Transverse colon (tissue), 4 donors: ENCODE measurements around the gene LY86. TPM values are rescaled to one million over a fixed set of nuclear protein-coding genes. Genes with fewer than 3 reads are reported as not detected.

Experiments
- DNase-seq: peaks from one replicate; pipeline ENCODE4 v3.0.0-alpha.2; 2019
- H3K27ac ChIP-seq, 4 donors: fragments of 200-600 bp; sonication (generic); 2 replicates each; pipeline ENCODE4 v1.5.1; 2016 to 2018; ENCODE audit warnings: inconsistent platforms in 4 of 4
- H3K27me3 ChIP-seq: fragments of 200-600 bp; sonication (generic); 2 replicates; pipeline ENCODE4 v1.5.1; 2017; ENCODE audit warnings: inconsistent platforms
- H3K36me3 ChIP-seq, 4 donors: fragments of 200-600 bp; sonication (generic); 2 replicates each; pipeline ENCODE4 v1.5.1; 2017 to 2019; ENCODE audit warnings: inconsistent platforms in 4 of 4
- H3K4me1 ChIP-seq, 4 donors: fragments of 200-600 bp; sonication (generic); 2 replicates each; pipeline ENCODE4 v1.5.1; 2017 to 2020; ENCODE audit warnings: inconsistent platforms in 4 of 4
- H3K4me3 ChIP-seq, 4 donors: fragments of 200-600 bp; sonication (generic); 1 replicate in 1 of 4; 2 replicates in 3 of 4; pipeline versions ENCODE4 v1.5.1 to v1.6.1; 2017 to 2019; ENCODE audit warnings: inconsistent platforms in 4 of 4
- H3K9me3 ChIP-seq, 2 donors: fragments of 200-600 bp; sonication (generic); 2 replicates each; pipeline ENCODE4 v1.5.1; 2017 to 2019; ENCODE audit warnings: inconsistent platforms in 2 of 2
- CTCF ChIP-seq, 5 experiments: fragments of 200-600 bp in 3 of 5; fragments of 450-650 bp in 2 of 5; sonication (generic) in 3 of 5; IDR thresholded peaks; 1 replicate in 2 of 5; 2 replicates in 3 of 5; pipeline ENCODE4 v1.5.1; 2016 to 2017; ENCODE audit warnings: antibody characterized with exemption in 5 of 5, inconsistent platforms in 3 of 5, mild to moderate bottlenecking in 2 of 5, moderate library complexity in 1 of 5
- EP300 ChIP-seq: sonication (generic); formaldehyde crosslinking; IDR thresholded peaks from one replicate; pipeline ENCODE4 v1.6.1; 2017; ENCODE audit warnings: antibody characterized with exemption, low read depth
- POLR2A ChIP-seq: fragments of 450-650 bp; IDR thresholded peaks from one replicate; pipeline ENCODE4 v1.6.1; 2016; ENCODE audit warnings: antibody characterized with exemption, mild to moderate bottlenecking, moderate library complexity
- POLR2AphosphoS5 ChIP-seq, 3 donors: sonication (generic); formaldehyde crosslinking; IDR thresholded peaks; one replicate each; pipeline ENCODE4 v1.6.1; 2016; ENCODE audit warnings: antibody characterized with exemption in 3 of 3
- WGBS, 2 donors: methylation state at CpG; one replicate each; pipeline ENCODE4 v1.1.5; 2018; ENCODE audit warnings: low coverage in 1 of 2; 5-methylcytosine and 5-hydroxymethylcytosine counted together
- in situ Hi-C, 4 donors: fragments of 200-750 bp; cut with MboI; loops; one replicate each; pipeline versions ENCODE4 v1.15.0 to v1.15.1; 2017; ENCODE audit warnings: low sequenced_read_pairs in 3 of 4, low pct_ligation_motif_present in 1 of 4, low pct_unique_long_range_greater_than_20kb in 1 of 4
- intact Hi-C: fragments of 100-400 bp; cut with DNase I; formaldehyde crosslinking; loops from one replicate; pipeline ENCODE4 v1.15.1; 2023; ENCODE audit warnings: low total_unique reads
- total RNA-seq, 4 donors: library from RNA; depleted of rRNA; stranded (reverse); fragments of >200 nt; gene quantifications; one replicate each; pipeline ENCODE4 v1.1.0, GENCODE V29; 2016

The LY86 gene
- total RNA-seq, 4 donors from 2014 or later: 10.0 TPM; not detected in 3

GRCh38 chr6:6580225-6580856 lies 8.2 kb upstream of the LY86 start:
- no peaks in the 10 kb centered on the region for H3K4me1 ChIP-seq
- 76 to 84% methylated on average over 6 of the region's 6 CpGs for WGBS, 2 donors
- no peak for DNase-seq
- H3K27ac ChIP-seq: no peak overlapping the region
- no peaks in the 10 kb centered on the region for H3K9me3 ChIP-seq
- in situ Hi-C loops (no loop called here), intact Hi-C loops (no loop called here)
- no peak for TF ChIP-seq EP300
- TF ChIP-seq CTCF (IDR thresholded peaks at IDR 0.05): no peak
- TF ChIP-seq POLR2A: no peak
- no peak for TF ChIP-seq POLR2AphosphoS5 (IDR thresholded peaks at IDR 0.05)
- no peaks in the 10 kb centered on the region for H3K36me3 ChIP-seq
- H3K27me3 ChIP-seq: no peaks in the 10 kb centered on the region
- no peak overlapping the region for H3K4me3 ChIP-seq

- Histone ChIP-seq H3K9me3 (no peaks in the 10 kb centered on the region), H3K27ac (no peak overlapping the region), H3K27me3 (no peaks in the 10 kb centered on the region), H3K4me1 (no peaks in the 10 kb centered on the region), H3K4me3 (no peak overlapping the region), H3K36me3 (no peaks in the 10 kb centered on the region)
- in situ Hi-C loops (no loop called here), intact Hi-C loops (no loop called here)
- DNase-seq: no peak
- TF ChIP-seq CTCF (IDR thresholded peaks at IDR 0.05): no peak
- no peak for TF ChIP-seq POLR2AphosphoS5 (IDR thresholded peaks at IDR 0.05)
- TF ChIP-seq EP300: no peak
- TF ChIP-seq POLR2A: no peak
- 65% methylated on average over 3 of the region's 3 CpGs; no CpG with 5 or more reads in 1 of the 2 donors for WGBS, 2 donors
Observed at GRCh38 chr6:6581054-6581453, 7.5 kb upstream of the LY86 start.

GRCh38 chr6:6582131-6582530 lies 6.4 kb upstream of the LY86 start:
- H3K4me3 ChIP-seq: no peak overlapping the region
- H3K9me3 ChIP-seq: no peaks in the 10 kb centered on the region
- no peaks in the 10 kb centered on the region for H3K4me1 ChIP-seq
- no peaks in the 10 kb centered on the region for H3K27me3 ChIP-seq
- no peak for DNase-seq
- intact Hi-C loops: no loop called here
- 50 to 73% methylated on average over 1 of the region's 1 CpG for WGBS, 2 donors
- in situ Hi-C loops: no loop called here
- H3K27ac ChIP-seq: no peak overlapping the region
- H3K36me3 ChIP-seq: no peaks in the 10 kb centered on the region
- no peak for TF ChIP-seq CTCF (IDR thresholded peaks at IDR 0.05)
- no peak for TF ChIP-seq POLR2AphosphoS5 (IDR thresholded peaks at IDR 0.05)
- no peak for TF ChIP-seq POLR2A
- TF ChIP-seq EP300: no peak

- H3K36me3 ChIP-seq: no peaks in the 10 kb centered on the region
- H3K9me3 ChIP-seq: no peaks in the 10 kb centered on the region
- no peak for DNase-seq
- WGBS, 2 donors: 93 to 95% methylated on average over 2 of the region's 2 CpGs
- in situ Hi-C loops (no loop called here), intact Hi-C loops (no loop called here)
- no peak for TF ChIP-seq POLR2AphosphoS5 (IDR thresholded peaks at IDR 0.05)
- TF ChIP-seq CTCF (IDR thresholded peaks at IDR 0.05): no peak
- no peak for TF ChIP-seq POLR2A
- no peak for TF ChIP-seq EP300
- H3K27ac ChIP-seq: no peak overlapping the region
- peaks cover 0 to 8% (median 2%) of the 10 kb centered on the region in 4 donors for H3K4me1 ChIP-seq
- no peak overlapping the region for H3K4me3 ChIP-seq
- H3K27me3 ChIP-seq: no peaks in the 10 kb centered on the region
Observed at GRCh38 chr6:6583836-6584235, 4.7 kb upstream of the LY86 start.
